ENCODE data around the gene PARK7. TPM values are rescaled to one million over a fixed set of nuclear protein-coding genes. Genes with fewer than 3 reads are reported as not detected.

Gene PARK7
- total and polyA plus RNA-seq, 2 experiments from 2014 or later: 178 to 679 TPM

GRCh38 chr1:7956218-7957032 lies 5.1 kb upstream of the PARK7 start (continued):
- no peak for TF ChIP-seq CREB1 (CRISPR knock-in tag; IDR thresholded peaks at IDR 0.05; ENCODE audit: low read depth)

GRCh38 chr1:7960165-7960564 lies 1.3 kb upstream of the PARK7 start:
- Histone ChIP-seq H3K4me3 (peak overlapping the region; percentile 92; the same call in 1 of the 2 replicates), H3K9me2 (ENCODE audit: insufficient read depth) (no peaks in the 10 kb centered on the region), H3K4me1 (ENCODE audit: insufficient read depth) (peaks cover 8% of the 10 kb centered on the region), H2AFZ (no peak overlapping the region), H3K27me3 (ENCODE audit: insufficient read depth) (no peaks in the 10 kb centered on the region), H3K79me2 (replicated peaks; ENCODE audit: insufficient read depth) (peaks cover 34% of the 10 kb centered on the region), H3K4me2 (peak overlapping the region; percentile 83; the same call in 1 of the 2 replicates), H4K20me1 (replicated peaks; ENCODE audit: insufficient read depth) (peaks cover 9% of the 10 kb centered on the region; the same call in 1 of the 2 replicates), H3F3A (replicated peaks; ENCODE audit: low read depth) (no peaks in the 10 kb centered on the region; the same call in 1 of the 2 replicates), H3K27ac (ENCODE audit: low read depth) (no peak overlapping the region), H3K36me3 (ENCODE audit: insufficient read depth) (peaks cover 23% of the 10 kb centered on the region)
- H3K27ac Mint-ChIP-seq: no peak overlapping the region
- ATAC-seq (no peak), DNase-seq (ENCODE audit: low spot score) (no peak)
- peak overlapping the region; percentile 98 for H3K4me3 Mint-ChIP-seq
- no peaks in the 10 kb centered on the region; the same call in 2 of the 3 replicates for H3K9me3 Mint-ChIP-seq
- H3K27me3 Mint-ChIP-seq (ENCODE audit: insufficient read depth, low read depth, poor library complexity): peaks cover 13% of the 10 kb centered on the region
- H3K4me1 Mint-ChIP-seq: peaks cover 6% of the 10 kb centered on the region; the same call in 1 of the 3 replicates
- H3K36me3 Mint-ChIP-seq (ENCODE audit: low read depth): peaks cover 29% of the 10 kb centered on the region
- TF ChIP-seq ZNF462 (CRISPR knock-in tag; IDR thresholded peaks at IDR 0.05) (no peak), POLR2AphosphoS5 (IDR thresholded peaks at IDR 0.05; ENCODE audit: low read depth) (no peak), NANOG (IDR thresholded peaks at IDR 0.05; ENCODE audit: borderline replicate concordance) (no peak), ZNF114 (CRISPR knock-in tag; IDR thresholded peaks at IDR 0.05) (no peak), STAT1 (IDR thresholded peaks at IDR 0.05; ENCODE audit: unreplicated experiment) (no peak), EZH2 (IDR thresholded peaks at IDR 0.05; ENCODE audit: low read depth, unreplicated experiment) (no peak), EZH2phosphoT487 (IDR thresholded peaks at IDR 0.05; ENCODE audit: unreplicated experiment) (no peak), CREB1 (CRISPR knock-in tag; IDR thresholded peaks at IDR 0.05; ENCODE audit: low read depth) (no peak), ZNF331 (CRISPR knock-in tag; IDR thresholded peaks at IDR 0.05; ENCODE audit: low read depth) (no peak), REST (IDR thresholded peaks at IDR 0.05; ENCODE audit: unreplicated experiment) (no peak), JUNB (IDR thresholded peaks at IDR 0.05; ENCODE audit: unreplicated experiment) (no peak), CTCF (conservative IDR thresholded peaks at IDR 0.05; ENCODE audit: low read depth in 2 of 2) (no peak)

All from GM23338 (cell line).